Activated naive CD8-positive, alpha-beta T cell treated with anti-CD3 and anti-CD28 coated beads, Interleukin-2, amount 50 U/mL, for 16 hours (primary cell): ENCODE measurements around the gene TBC1D1.

Experiments
- DNase-seq: peaks from one replicate; pipeline ENCODE4 v3.0.0-alpha.2; 2020; ENCODE audit warnings: low read depth, low spot score

Gene TBC1D1

GRCh38 chr4:37890801-37891259 lies at the start of gene TBC1D1:
TSS of gene TBC1D1 (plus strand) at chr4:37891084. CDS start at chr4:37902096, 11,012 bp downstream.
- DNase-seq, result no peak

DNA sequence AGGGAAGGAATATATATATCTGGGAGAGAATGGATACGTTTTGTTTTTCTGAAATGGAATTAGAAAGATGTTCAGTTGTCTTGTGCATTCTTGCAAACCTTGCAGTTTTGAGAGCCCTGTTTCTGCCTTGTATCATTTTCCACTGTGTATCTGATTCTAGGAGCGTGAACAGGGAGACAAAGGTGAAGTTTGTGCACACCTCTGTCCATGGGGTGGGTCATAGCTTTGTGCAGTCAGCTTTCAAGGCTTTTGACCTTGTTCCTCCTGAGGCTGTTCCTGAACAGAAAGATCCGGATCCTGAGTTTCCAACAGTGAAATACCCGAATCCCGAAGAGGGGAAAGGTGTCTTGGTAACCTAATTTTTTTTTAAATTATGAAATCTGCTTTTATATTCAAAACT lies 46.7 kb upstream of the TBC1D1 start:
- no peak for DNase-seq

DNA sequence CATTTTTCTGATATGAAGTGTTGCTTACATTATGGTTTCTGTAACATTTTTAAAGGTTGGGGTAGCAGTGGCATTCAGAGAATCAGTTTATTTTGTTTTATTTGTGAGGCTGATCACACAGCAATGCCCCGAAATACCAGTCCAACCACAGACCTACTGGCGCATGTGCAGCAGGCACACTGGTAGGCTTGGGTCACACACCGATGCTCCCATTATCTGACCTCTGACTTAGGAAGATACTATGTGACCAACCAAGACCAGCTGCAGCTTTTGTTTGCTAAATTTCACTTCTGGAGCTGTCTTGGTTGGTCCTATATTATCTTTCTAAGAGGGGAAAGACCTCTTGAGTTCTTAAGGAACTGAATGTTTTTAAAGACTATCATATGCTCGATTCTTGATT lies 45.7 kb upstream of the TBC1D1 start:
- DNase-seq, result no peak

DNA sequence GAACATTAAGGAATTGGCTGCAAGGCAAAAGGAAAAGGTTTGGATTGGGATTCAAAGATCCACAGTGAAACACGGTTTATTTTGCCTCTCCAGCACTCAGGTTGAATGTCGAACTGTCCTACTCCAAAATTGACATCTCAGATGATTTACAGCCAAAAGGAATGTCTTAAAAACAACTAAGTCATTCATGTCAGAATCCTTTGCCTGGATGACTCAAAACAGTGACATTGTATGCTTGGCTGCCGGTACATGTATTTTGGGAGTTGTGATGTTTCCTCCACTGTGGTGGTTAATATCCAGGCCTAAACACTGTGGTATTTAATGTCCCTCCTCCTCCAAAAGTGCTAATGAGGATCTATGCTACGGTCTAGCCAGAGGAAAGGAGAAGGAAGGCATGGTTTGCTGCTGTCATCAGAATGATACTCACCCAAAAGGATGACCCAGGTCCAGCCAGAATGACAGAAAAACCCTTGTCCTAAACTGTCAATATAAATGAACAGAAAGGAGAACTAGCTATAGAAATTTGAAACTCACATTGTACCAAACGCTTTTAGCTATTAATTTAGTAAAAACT lies 43.5 kb upstream of the TBC1D1 start:
- no peak for DNase-seq

DNA sequence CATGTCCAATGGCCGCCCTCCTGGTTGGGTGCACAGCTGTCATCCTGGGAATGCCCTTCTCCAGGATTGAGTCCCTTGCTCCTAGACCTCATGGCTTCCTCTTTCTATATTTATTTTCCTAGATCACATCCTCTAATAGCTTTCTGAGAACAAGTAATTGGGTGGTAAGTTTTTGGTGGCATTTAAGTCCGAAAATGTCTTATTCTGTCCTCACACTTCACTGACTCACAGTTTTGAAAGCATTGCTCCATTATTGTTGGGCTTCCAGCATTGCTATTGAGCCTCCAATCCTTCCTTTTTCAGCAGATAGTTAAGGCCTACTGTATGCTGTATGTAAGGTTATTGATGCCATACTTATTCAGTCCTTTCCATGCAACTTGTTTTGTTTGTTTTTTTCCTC lies 38.5 kb upstream of the TBC1D1 start:
- no peak for DNase-seq

GRCh38 chr4:37858112-37858511 lies 32.8 kb upstream of the TBC1D1 start:
- DNase-seq, result no peak

DNA sequence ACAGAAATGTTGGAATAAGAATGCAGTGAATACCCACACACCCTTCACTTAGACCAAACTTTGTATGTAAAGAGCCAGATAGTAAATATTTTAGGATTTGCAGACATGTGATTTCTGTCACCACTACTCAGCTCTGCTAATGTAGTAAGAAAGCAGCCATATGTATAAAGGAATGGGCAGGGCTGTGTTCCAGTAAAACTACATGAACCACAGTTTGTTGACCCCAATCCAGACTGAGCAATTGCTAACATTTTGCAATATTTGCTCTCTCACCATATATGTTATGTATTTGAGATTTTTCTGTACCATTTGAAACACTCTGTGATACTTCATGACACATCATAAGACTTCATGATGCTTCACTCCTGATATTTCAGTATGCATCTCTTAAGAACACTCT lies 32.0 kb upstream of the TBC1D1 start:
- DNase-seq, result no peak

DNA sequence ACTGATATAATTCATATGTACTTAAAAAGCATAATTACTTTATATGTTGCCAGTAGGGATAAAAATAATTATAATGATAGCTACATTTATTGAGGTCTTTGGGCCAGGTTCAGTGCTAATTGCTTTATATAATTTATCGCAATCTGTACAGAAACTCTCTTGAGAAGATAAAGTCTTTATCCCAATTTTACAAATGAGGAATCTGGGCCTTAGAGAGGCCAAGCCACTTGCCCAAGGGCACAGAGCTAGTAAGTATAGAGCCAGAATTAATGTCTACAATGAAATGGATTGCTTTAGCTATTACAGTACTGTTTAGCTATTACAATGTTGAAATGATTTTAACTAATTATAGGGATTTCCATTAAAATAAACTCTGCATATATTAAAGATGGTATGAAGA lies 30.6 kb upstream of the TBC1D1 start:
- no peak for DNase-seq

GRCh38 chr4:37862961-37863360 lies 27.9 kb upstream of the TBC1D1 start:
- DNase-seq, result no peak

- no peak for DNase-seq
Observed at GRCh38 chr4:37864786-37865185, 26.1 kb upstream of the TBC1D1 start.

DNA sequence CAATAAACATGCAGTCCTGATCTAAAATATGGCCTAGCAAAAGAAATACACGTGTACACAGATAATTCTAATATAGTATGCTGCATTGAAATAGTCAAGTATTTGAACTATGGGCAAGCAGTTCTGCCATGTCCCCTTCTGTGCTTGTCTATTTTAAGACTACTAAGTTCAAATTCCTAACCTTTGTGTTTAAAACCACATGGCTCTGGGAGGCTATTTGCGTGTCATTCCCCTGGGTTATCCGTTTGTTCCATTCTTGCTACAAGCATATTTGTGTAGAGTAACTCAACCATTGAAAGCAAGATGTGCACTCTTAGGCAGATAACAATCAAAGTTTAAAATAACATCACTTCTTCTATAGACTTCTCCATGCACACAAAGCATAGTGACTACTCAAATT lies 25.4 kb upstream of the TBC1D1 start:
- DNase-seq, result no peak

DNA sequence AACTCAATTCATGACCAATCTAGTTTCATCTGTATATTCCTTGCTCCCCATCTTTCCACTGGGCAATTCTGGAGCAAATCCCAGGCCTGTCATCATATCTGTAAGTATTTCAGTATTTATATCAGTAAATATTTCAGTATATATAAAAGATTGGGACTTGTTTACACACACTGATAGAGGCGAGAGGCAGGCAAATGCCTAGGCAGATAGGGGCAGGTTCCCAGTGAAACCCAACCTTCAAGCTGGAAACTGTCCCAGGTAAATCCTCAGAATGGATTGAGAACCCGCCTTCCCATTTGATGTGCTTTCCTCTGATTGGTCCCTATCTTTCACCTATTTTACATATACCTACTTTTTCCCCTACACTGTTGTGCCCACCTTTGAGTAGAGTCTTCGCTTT lies 23.8 kb upstream of the TBC1D1 start:
- DNase-seq, result no peak

DNA sequence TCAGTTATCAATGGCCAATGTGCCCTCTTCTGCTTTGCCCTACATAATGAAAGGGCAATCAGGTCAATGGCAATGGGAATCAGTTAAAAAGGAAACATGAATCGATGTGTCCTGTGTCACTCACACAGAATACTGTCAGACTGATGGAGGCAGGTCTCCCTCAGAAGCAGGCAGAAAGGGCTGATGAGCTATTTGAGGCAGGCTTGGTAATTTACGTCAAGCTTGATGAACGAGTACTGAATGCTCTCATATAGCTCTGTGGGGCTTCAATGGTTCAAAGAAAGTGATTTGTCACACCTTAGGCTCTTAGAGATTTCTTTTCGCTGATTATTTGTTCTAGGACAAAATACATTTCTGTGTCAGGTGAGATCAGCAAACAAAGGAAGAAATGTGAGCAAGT lies 22.6 kb upstream of the TBC1D1 start:
- DNase-seq, result no peak

GRCh38 chr4:37872310-37872988 lies 18.4 kb upstream of the TBC1D1 start:
- DNase-seq, result no peak

DNA sequence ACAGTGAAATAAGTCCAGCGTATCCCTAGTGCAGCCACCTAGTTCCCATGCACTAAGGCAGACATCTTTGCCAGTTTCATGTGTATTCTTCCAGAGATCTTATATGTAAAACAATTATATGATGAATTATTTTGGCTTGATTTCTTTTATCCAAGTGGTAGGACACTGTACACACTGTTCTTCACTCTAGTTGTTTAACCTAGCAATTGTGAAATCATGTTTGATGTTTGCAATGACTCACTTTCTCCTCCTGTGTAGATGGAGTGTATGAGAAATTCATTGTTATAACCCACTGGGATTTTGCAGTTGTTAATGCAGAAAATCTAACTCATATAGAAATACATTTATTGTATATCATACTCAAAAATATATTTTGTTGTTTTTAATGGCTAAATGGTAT lies 17.5 kb upstream of the TBC1D1 start:
- DNase-seq, result no peak

DNA sequence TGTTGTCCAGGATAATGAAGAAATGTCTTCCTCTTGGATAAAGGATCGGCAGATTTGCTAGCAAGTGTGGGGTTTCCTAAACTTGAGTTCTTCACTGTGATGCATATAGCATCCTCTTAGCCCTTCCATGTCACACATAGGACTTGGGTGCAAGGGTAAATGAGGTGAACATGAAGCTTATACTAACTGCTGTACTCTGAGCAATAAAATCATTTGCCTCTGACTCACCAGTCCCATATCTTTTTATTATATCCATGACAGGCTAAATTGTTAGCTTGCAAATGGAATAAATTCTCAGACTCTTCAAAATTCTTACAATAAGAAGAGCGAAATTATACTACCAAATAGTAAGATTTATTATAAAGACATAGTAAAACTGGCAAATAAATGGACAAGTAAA lies 14.7 kb upstream of the TBC1D1 start:
- DNase-seq, result no peak

GRCh38 chr4:37879365-37879764 lies 11.5 kb upstream of the TBC1D1 start:
- no peak for DNase-seq

DNA sequence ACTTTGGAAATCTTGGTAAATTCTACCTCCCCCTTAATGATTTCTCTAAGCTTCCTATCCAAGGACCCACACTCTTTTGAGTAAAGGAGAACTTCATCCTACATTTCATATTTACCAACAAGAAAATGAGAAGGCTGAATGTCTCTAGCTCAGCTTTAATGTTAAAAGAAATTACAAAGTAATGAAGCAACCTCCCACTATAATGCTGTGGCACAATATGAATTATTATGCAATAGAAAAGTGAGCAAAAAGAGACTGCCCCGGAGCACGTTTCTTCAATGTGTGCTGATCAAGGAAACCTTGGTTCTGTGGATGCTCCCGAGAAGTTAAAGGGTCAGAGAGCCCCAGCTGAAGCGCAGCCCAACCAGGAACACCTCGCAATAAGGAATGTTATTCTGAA lies 9.1 kb upstream of the TBC1D1 start:
- DNase-seq, result no peak

DNA sequence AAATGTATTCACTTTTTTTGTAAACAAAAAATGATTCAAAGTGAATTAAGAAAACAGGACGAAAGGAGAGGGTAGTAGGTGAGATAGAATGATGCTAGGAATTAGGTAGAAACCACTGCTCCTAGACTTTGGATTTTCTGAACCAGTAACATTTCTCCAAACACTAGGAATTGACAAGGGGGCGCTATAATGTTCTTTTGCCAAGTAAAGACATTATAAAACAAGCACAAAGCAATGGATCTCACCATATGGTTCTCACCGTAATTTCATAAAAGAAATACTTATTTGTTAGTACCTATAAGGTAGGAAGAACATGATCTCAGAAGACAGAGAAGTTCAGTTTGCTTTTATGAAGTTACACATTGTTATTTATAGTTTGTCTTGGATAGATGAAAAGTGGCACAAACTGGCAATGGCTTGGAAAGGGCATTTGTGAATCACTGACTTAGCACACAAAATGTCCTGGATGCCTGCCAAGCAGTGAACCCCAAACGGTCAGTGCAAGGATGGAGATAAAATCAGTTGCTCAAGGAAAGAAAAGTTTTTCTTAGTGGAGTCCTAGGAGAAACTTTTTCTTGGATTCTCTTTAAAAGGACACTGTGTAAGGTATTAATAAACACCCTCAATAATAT lies 8.1 kb upstream of the TBC1D1 start:
- DNase-seq, result no peak

- DNase-seq, result no peak
Observed at GRCh38 chr4:37884855-37885487, 5.9 kb upstream of the TBC1D1 start.

GRCh38 chr4:37885496-37885895 lies 5.4 kb upstream of the TBC1D1 start:
- no peak for DNase-seq

DNA sequence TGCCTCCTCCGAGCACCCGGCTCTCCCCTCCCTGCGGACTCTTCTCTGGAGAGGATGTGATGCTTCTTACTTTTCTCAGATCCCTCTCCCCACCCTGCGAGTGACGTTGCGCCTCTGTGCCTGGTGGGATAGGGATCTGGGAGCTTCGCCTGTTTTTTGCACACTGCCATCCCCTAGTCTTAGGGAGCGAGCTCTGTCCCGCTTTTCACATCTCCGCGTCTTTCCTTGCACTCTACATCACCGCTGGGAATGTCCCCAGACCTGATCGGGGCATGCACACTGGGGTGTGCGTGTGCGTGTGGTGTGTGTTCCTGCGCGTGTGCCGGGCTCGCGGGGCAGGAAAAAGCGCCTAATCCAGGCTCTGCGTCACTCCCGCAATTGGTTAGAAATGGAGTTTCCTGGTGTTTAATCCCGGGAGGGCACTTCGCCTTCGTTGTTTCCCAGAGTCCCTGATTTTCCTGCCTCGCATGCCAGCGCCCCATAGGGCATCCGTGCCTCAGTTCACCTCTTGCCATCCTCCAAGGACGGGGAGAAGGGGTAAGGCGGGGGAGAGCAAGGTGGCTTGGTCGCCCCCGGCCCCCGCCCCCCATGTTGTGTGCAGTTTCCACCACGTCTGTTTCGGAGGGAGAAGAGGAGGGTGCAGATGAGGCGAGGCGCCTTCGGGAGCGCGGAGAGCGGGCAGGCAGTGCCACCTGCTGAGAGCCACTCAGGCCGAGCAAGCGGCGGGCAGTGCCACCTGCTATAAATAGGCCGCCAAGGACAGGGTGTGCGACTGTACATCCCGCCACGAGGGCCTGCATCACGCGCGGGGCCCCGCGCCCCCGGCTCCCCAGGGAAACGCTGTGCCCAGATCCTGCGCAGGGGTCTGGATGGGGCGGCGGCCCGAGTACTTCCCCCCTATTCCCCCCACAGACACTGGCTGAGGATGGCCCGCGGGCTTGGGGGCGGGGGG lies 759 bp upstream of the TBC1D1 start:
- DNase-seq, result no peak
